GM19193 (cell line): Measurements from ENCODE around the gene RTP1.

ENCODE experiments used
- POLR2A ChIP-seq: IDR thresholded peaks from 4 replicates; pipeline ENCODE4 v1.6.1; 2011; ENCODE audit not compliant: insufficient read depth, insufficient read length; ENCODE audit errors: extremely low read depth

Gene RTP1

GRCh38 chr3:187197335-187197649 is at the start of gene RTP1:
Gene RTP1 (plus strand): TSS chr3:187197486. CDS start chr3:187197516, 30 bp downstream.
- no peak for TF ChIP-seq POLR2A

- no peak for TF ChIP-seq POLR2A
Measured at GRCh38 chr3:187150186-187150585, 47.1 kb upstream of the RTP1 start.

GRCh38 chr3:187150599-187150998 is 46.7 kb upstream of the RTP1 start:
- no peak for TF ChIP-seq POLR2A

GRCh38 chr3:187161556-187161955 is 35.7 kb upstream of the RTP1 start:
- no peak for TF ChIP-seq POLR2A

- TF ChIP-seq POLR2A = no peak
Measured at GRCh38 chr3:187162265-187162953, 34.9 kb upstream of the RTP1 start.

- no peak for TF ChIP-seq POLR2A
Measured at GRCh38 chr3:187165144-187165543, 32.1 kb upstream of the RTP1 start.

GRCh38 chr3:187166750-187167149 is 30.5 kb upstream of the RTP1 start:
- no peak for TF ChIP-seq POLR2A

GRCh38 chr3:187167777-187168176 is 29.5 kb upstream of the RTP1 start:
- TF ChIP-seq POLR2A = no peak

- no peak for TF ChIP-seq POLR2A
Measured at GRCh38 chr3:187169231-187169960, 27.9 kb upstream of the RTP1 start.

GRCh38 chr3:187172929-187173328 is 24.4 kb upstream of the RTP1 start:
- TF ChIP-seq POLR2A = no peak

GRCh38 chr3:187181454-187182170 is 15.7 kb upstream of the RTP1 start:
- TF ChIP-seq POLR2A = no peak

GRCh38 chr3:187183210-187183862 is 13.9 kb upstream of the RTP1 start:
- no peak for TF ChIP-seq POLR2A

- TF ChIP-seq POLR2A = no peak
Measured at GRCh38 chr3:187183903-187184302, 13.4 kb upstream of the RTP1 start.

GRCh38 chr3:187185759-187186158 is 11.5 kb upstream of the RTP1 start:
- TF ChIP-seq POLR2A = no peak

- no peak for TF ChIP-seq POLR2A
Measured at GRCh38 chr3:187186375-187186774, 10.9 kb upstream of the RTP1 start.

- no peak for TF ChIP-seq POLR2A
Measured at GRCh38 chr3:187186801-187187421, 10.4 kb upstream of the RTP1 start.

GRCh38 chr3:187188931-187189330 is 8.4 kb upstream of the RTP1 start:
- TF ChIP-seq POLR2A = no peak
